ENCODE data around the gene CDC42BPB.
"Not testable (repeated sequence)": the region's sequence is repeated elsewhere in the genome, so short reads cannot be mapped to it uniquely, and the experiment has no call there.

CDC42BPB gene

GRCh38 chr14:103045371-103045869 lies 11.9 kb downstream of the CDC42BPB start:
- no peak for DNase-seq

GRCh38 chr14:103043257-103044015 lies 13.9 kb downstream of the CDC42BPB start:
- DNase-seq: no peak

- DNase-seq: no peak
Observed at GRCh38 chr14:103041464-103041863, 15.9 kb downstream of the CDC42BPB start.

- DNase-seq: no peak
Observed at GRCh38 chr14:103033681-103034096, 23.7 kb downstream of the CDC42BPB start.

GRCh38 chr14:103031956-103032355 lies 25.4 kb downstream of the CDC42BPB start:
- no peak for DNase-seq

- no peak for DNase-seq
Observed at GRCh38 chr14:103031566-103031911, 25.8 kb downstream of the CDC42BPB start.

- no peak for DNase-seq
Observed at GRCh38 chr14:103030741-103031565, 26.4 kb downstream of the CDC42BPB start.

- no peak for DNase-seq
Observed at GRCh38 chr14:103029936-103030335, 27.4 kb downstream of the CDC42BPB start.

- no peak for DNase-seq
Observed at GRCh38 chr14:103028772-103029171, 28.6 kb downstream of the CDC42BPB start.

GRCh38 chr14:103028161-103028767 lies 29.1 kb downstream of the CDC42BPB start:
- DNase-seq: no peak

GRCh38 chr14:103027451-103027850 lies 29.9 kb downstream of the CDC42BPB start:
- no peak for DNase-seq

- no peak for DNase-seq
Observed at GRCh38 chr14:103026988-103027387, 30.4 kb downstream of the CDC42BPB start.

- not testable (repeated sequence) for DNase-seq
Observed at GRCh38 chr14:103026196-103026595, 31.2 kb downstream of the CDC42BPB start.

GRCh38 chr14:103023881-103024473 lies 33.4 kb downstream of the CDC42BPB start:
- no peak for DNase-seq

GRCh38 chr14:103022685-103023044 lies 34.7 kb downstream of the CDC42BPB start:
- DNase-seq: no peak

- DNase-seq: no peak
Observed at GRCh38 chr14:103022002-103022684, 35.2 kb downstream of the CDC42BPB start.

- no peak for DNase-seq
Observed at GRCh38 chr14:103021684-103022001, 35.7 kb downstream of the CDC42BPB start.

GRCh38 chr14:103020271-103021170 lies 36.8 kb downstream of the CDC42BPB start:
- no peak for DNase-seq

GRCh38 chr14:103019826-103020225 lies 37.5 kb downstream of the CDC42BPB start:
- DNase-seq: no peak

GRCh38 chr14:103019236-103019635 lies 38.1 kb downstream of the CDC42BPB start:
- no peak for DNase-seq

- DNase-seq: no peak
Observed at GRCh38 chr14:103016594-103016993, 40.8 kb downstream of the CDC42BPB start.

- no peak for DNase-seq
Observed at GRCh38 chr14:103016071-103016470, 41.3 kb downstream of the CDC42BPB start.

All from NK-92 treated with Interleukin-12 subunit alpha and Interleukin-12 subunit beta, amount 100 ng/mL, for 24 hours (cell line).